ENCODE data around the gene TEX28.
"Not testable (repeated sequence)": the region's sequence is repeated elsewhere in the genome, so short reads cannot be mapped to it uniquely, and the experiment has no call there.

The TEX28 gene, protein sequence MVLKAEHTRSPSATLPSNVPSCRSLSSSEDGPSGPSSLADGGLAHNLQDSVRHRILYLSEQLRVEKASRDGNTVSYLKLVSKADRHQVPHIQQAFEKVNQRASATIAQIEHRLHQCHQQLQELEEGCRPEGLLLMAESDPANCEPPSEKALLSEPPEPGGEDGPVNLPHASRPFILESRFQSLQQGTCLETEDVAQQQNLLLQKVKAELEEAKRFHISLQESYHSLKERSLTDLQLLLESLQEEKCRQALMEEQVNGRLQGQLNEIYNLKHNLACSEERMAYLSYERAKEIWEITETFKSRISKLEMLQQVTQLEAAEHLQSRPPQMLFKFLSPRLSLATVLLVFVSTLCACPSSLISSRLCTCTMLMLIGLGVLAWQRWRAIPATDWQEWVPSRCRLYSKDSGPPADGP

DNA sequence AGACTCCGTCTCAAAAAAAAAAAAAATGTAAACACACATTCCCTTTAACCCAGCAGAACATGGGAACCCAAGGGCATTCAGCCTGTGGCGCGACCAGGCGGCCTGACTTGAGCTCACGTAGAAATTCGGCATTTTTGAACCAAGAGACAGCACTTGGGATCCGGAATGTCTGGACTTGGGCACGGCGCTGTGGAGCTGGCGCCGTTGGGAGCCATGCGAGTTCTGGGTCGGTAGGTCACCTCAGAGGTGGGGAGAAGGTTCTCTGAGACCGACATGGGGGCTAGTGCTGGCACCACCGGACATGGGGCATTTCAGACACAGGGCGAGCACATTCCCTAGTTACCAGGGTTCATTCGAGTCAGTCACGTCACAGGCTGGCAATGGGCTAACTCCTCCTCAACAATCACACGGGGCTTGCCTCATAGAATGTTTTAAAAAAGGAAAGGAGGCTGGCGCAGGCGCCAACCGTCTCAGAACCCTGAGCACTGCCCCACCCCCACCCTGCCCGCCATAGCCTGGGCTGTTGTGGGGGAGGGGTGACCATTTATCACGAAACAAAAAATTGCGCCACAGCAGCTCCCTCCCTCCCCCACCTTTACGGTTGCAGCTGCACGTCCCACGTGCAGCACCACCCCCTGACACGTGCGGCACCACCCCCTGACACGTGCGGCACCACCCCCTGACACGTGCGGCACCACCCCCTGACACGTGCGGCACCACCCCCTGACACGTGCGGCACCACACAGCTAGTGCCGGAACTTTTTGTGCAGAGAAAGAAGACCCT is at the start of gene TEX28:
Gene TEX28 (minus strand): TSS at position 334 of the 784 bp plus-strand sequence. CDS start 3,007 bp downstream, outside the sequence.
- TF ChIP-seq, protein P1, sequence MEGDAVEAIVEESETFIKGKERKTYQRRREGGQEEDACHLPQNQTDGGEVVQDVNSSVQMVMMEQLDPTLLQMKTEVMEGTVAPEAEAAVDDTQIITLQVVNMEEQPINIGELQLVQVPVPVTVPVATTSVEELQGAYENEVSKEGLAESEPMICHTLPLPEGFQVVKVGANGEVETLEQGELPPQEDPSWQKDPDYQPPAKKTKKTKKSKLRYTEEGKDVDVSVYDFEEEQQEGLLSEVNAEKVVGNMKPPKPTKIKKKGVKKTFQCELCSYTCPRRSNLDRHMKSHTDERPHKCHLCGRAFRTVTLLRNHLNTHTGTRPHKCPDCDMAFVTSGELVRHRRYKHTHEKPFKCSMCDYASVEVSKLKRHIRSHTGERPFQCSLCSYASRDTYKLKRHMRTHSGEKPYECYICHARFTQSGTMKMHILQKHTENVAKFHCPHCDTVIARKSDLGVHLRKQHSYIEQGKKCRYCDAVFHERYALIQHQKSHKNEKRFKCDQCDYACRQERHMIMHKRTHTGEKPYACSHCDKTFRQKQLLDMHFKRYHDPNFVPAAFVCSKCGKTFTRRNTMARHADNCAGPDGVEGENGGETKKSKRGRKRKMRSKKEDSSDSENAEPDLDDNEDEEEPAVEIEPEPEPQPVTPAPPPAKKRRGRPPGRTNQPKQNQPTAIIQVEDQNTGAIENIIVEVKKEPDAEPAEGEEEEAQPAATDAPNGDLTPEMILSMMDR (conservative IDR thresholded peaks at IDR 0.05): no peak
- H3K27ac ChIP-seq: no peak within 1 kb of the TSS

DNA sequence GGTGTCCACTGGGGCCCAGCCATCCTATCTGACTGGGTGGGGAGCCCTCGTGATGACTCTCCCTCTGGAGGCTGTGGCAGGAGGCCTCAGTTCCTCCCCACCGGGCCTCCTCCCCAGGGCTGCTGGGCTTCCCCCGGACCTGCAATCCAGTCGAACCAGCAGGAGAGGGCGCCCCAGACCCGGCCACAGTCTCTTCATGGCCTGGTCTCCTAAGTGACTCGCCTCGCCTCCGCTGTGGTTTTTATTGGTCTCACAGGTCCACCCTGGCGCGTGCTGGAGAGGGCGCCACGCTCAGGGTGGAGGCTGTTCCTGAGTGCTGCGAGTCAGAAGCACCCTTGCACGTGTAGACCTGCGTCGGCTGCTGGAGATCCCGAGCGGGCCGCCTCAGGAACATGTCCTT is 48.7 kb upstream of the TEX28 start:
- not testable (repeated sequence) for H3K27ac ChIP-seq

DNA sequence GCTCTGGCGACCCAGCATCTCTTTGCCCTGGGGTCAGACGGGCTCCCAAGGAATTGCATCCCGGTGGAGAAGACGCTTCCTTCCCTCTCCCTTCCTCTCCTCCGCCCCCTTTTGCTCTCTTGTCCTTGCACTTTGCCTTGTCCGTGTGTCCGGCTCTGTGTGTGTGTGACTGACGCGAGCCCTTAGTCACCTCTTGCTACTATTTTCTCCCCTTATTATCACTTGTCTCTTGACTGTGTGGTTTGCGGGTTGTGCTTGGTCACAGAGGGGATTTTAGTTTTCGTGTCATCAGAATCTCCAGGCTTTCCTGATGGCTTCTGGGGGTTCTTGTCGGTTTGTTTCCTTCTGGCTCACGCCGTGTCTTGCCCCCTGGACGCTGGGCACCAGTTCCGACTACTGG is 48.1 kb upstream of the TEX28 start:
- not testable (repeated sequence) for H3K27ac ChIP-seq

DNA sequence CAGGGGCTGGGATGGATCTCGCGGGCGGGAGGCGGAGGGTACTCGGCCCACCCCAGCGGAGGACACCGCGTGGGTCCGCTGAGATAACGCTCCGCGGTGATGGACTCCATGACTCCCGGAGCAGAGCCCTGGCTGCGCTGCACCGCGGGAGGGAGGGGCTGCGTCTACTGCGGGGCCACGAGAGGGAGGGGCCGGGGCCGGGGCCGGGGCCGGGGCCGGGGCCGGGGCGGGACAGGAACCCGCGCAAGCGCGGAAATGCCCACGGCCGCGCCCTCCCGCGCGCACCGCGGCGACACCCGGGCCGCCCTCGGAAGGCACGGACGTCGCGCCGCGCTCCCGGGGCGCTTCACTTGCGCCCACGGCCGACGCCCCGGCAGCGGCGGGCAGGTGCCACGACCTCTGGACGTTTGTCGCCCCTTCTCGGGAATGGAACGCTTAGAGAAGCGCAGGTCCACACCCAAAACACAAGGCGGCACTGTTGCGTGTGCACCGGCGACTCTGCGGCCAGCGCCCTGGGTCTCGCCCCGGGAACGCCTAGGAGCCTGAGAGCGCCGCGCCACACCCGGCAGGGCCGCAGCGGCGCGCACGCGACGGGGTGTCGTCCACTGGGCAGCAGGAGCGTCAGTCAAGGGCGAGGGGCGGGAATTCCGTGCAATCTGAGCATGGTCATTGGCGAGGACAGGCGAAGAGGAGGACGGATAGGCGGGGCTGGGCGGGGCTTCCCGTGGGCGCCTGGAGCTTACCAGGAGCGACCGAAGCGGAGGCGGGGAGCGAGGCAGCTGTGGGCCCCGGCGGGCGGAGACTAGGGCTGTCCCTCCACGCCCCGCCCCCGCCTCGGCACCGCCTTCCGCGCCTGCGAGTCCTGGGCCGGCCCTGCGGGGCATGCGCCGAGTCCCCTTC is 46.7 kb upstream of the TEX28 start:
- not testable (repeated sequence) for H3K27ac ChIP-seq

DNA sequence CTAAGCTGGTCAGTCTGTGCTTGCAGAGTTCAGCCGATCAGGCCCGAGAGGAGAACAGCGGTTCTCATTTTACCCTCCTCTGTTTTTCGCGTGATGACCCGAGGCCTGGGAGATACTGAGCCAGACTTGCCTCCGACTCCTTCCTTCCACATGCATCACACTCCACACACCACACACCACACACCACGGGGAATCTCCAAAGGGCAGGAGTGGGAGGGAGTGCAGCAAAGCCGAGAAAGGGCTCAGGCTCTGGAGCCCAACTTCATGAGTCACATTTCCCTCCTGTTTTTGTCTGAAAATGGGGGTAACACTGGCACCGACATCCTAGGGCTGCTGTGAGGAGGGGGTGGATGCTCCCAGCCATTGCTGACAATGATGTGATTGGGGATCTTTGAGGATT is 39.6 kb upstream of the TEX28 start:
- TF ChIP-seq, protein P1 (conservative IDR thresholded peaks at IDR 0.05): no peak
- H3K27ac ChIP-seq: no peak overlapping the region

DNA sequence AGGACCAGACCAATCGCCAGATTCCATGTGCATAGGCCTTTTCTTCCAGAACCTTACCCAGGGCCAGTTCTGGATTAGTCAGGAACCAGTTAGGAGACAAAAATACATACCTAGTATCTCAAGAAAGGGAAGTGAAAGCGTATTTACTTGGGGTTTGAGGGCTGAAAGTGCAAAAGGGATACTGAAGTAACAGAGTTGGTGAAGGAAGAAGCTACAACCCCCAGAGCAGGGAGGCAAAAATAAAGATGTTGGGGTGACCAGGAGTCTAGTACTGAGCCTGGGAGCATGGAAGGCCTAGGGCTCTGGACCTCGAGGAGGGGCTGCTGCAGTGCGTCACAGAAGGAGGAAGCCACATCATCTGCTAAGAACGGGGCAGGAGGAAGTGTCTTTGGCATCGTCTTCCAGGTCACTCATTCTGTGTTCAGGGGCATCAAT is 38.9 kb upstream of the TEX28 start:
- no peak overlapping the region for H3K27ac ChIP-seq
- TF ChIP-seq, protein P1 (conservative IDR thresholded peaks at IDR 0.05): no peak

DNA sequence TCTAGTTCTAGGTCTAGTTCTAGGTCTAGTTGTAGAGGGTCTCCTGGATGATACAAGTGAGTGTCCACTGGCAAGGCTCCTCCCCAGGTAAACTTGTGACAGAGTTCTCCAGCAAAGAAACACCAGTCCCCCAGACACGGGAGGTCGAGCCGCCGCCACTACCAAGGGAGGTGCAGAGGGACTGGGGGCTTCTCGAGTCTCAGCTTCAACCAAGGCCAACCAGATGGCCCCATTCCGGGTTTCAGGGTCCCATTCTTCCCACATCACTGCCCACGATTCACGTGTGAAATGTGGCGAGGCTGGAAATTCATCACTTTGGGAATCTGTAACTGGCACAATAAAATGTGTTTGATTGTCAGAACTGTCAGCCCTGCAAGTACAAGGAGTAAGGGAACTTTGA is 38.2 kb upstream of the TEX28 start:
- H3K27ac ChIP-seq: no peak overlapping the region
- TF ChIP-seq, protein P1 (conservative IDR thresholded peaks at IDR 0.05): no peak

DNA sequence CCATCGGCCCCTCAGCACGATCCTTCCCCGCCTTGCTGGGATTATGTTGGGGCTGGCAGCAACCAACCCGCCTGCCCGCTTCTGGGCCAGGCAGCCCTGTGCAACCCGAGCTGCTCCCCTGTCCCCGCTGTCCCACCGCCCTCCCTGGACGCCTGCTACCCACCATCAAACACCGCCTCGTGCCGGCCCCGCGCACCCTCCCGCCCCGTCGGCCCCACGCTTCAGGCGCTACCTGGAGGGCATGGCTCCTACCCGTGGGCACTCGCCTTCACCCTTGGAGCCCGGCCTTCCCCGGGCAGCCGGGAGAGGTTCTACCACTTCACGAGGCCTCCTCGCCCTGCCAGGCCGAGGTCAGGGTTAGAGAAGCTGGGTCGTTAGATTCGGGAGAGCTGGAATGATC is 37.6 kb upstream of the TEX28 start:
- TF ChIP-seq, protein P1 (conservative IDR thresholded peaks at IDR 0.05): no peak

More for the DNA sequence above, 37.6 kb upstream of the TEX28 start:
- no peak overlapping the region for H3K27ac ChIP-seq
